ENCODE results near the gene S100A5.
"Not testable (repeated sequence)": the region's sequence is repeated elsewhere in the genome, so short reads cannot be mapped to it uniquely, and the experiment has no call there.

Gene S100A5

GRCh38 chr1:153540394-153541361 is at the start of gene S100A5:
Gene S100A5, minus strand, starts transcription at chr1:153540934. Its CDS starts 743 bp downstream, at chr1:153540191.
- no peak for DNase-seq (ENCODE audit: low read depth, low spot score)

GRCh38 chr1:153588482-153588881 is 47.7 kb upstream of the S100A5 start:
- no peak for DNase-seq (ENCODE audit: low read depth, low spot score)

GRCh38 chr1:153588033-153588432 is 47.3 kb upstream of the S100A5 start:
- DNase-seq (ENCODE audit: low read depth, low spot score) = not testable (repeated sequence)

GRCh38 chr1:153587314-153587713 is 46.6 kb upstream of the S100A5 start:
- DNase-seq (ENCODE audit: low read depth, low spot score) = no peak

GRCh38 chr1:153586347-153586746 is 45.6 kb upstream of the S100A5 start:
- no peak for DNase-seq (ENCODE audit: low read depth, low spot score)

- no peak for DNase-seq (ENCODE audit: low read depth, low spot score)
Observed at GRCh38 chr1:153585006-153585405, 44.3 kb upstream of the S100A5 start.

- no peak for DNase-seq (ENCODE audit: low read depth, low spot score)
Observed at GRCh38 chr1:153583976-153584375, 43.2 kb upstream of the S100A5 start.

GRCh38 chr1:153583514-153583913 is 42.8 kb upstream of the S100A5 start:
- not testable (repeated sequence) for DNase-seq (ENCODE audit: low read depth, low spot score)

- DNase-seq (ENCODE audit: low read depth, low spot score) = not testable (repeated sequence)
Observed at GRCh38 chr1:153582836-153583235, 42.1 kb upstream of the S100A5 start.

- no peak for DNase-seq (ENCODE audit: low read depth, low spot score)
Observed at GRCh38 chr1:153578936-153579335, 38.2 kb upstream of the S100A5 start.

- no peak for DNase-seq (ENCODE audit: low read depth, low spot score)
Observed at GRCh38 chr1:153578490-153578889, 37.8 kb upstream of the S100A5 start.

- no peak for DNase-seq (ENCODE audit: low read depth, low spot score)
Observed at GRCh38 chr1:153577624-153578051, 36.9 kb upstream of the S100A5 start.

- no peak for DNase-seq (ENCODE audit: low read depth, low spot score)
Observed at GRCh38 chr1:153577138-153577537, 36.4 kb upstream of the S100A5 start.

GRCh38 chr1:153575497-153575896 is 34.8 kb upstream of the S100A5 start:
- DNase-seq (ENCODE audit: low read depth, low spot score) = not testable (repeated sequence)

GRCh38 chr1:153575081-153575491 is 34.4 kb upstream of the S100A5 start:
- DNase-seq (ENCODE audit: low read depth, low spot score) = not testable (repeated sequence)

GRCh38 chr1:153573351-153573750 is 32.6 kb upstream of the S100A5 start:
- DNase-seq (ENCODE audit: low read depth, low spot score) = no peak

- no peak for DNase-seq (ENCODE audit: low read depth, low spot score)
Observed at GRCh38 chr1:153572569-153573015, 31.9 kb upstream of the S100A5 start.

- no peak for DNase-seq (ENCODE audit: low read depth, low spot score)
Observed at GRCh38 chr1:153571706-153572105, 31.0 kb upstream of the S100A5 start.

- no peak for DNase-seq (ENCODE audit: low read depth, low spot score)
Observed at GRCh38 chr1:153570874-153571273, 30.1 kb upstream of the S100A5 start.

GRCh38 chr1:153569465-153569864 is 28.7 kb upstream of the S100A5 start:
- DNase-seq (ENCODE audit: low read depth, low spot score) = no peak

- no peak for DNase-seq (ENCODE audit: low read depth, low spot score)
Observed at GRCh38 chr1:153568367-153569099, 27.8 kb upstream of the S100A5 start.

- DNase-seq (ENCODE audit: low read depth, low spot score) = no peak
Observed at GRCh38 chr1:153567621-153568366, 27.1 kb upstream of the S100A5 start.

Data from brain pericyte (primary cell).